GM12872 (cell line): Measurements from ENCODE around the gene PRXL2B.

ENCODE experiments used
- CTCF ChIP-seq: IDR thresholded peaks from 3 replicates; pipeline ENCODE4 v1.5.1; 2011; ENCODE audit warnings: low read depth, mild to moderate bottlenecking, low read length, moderate library complexity; ENCODE audit not compliant: insufficient read depth

PRXL2B gene

GRCh38 chr1:2638466-2639115, 52.0 kb downstream of the PRXL2B start:
- no peak for TF ChIP-seq CTCF

GRCh38 chr1:2639203-2639602, 52.6 kb downstream of the PRXL2B start:
- no peak for TF ChIP-seq CTCF

DNA sequence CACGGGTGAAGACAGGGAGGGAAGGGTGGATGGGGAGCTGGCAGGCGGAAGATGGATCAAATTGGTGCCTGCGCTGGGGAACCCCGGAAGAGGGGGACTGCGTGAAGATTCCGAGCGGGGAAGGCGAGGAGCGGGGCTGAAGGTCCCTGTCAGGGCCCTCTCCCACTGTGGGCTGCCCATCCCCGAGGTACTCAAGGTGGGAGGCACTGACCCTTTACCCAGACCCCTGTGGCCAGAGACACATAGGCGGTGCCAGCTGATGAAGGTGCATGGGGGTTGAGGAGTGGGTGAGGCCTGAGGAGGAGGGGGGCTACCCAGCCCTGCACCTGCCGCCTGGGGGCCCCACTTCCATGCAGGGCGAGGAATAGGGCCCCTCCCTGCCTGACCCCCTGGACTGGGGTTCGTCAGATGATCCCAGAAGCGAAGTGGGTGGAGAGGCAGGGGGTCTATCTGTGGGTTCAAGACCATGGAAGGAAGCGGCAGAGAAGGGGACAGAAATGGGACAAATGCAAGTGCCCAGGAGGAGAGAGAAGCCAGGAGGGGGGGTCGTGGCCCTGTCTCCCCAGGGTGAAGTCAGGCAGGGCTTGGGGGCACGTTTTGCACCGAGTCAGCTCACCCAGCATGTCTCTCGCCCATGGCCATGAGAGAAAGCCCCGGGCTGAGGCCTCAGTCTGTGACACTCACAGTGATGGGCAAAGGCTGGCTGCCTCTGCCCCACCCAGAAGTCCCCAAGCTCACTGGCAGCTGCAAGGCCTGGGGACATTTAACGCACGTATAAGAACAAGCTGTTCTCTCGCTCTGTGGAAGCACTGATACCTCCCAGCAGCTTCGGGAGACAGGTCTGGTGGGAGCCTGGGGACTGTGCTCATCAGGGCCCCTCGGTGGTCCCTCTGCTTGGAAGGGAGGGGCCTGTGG, 53.3 kb downstream of the PRXL2B start:
- TF ChIP-seq CTCF: no peak

DNA sequence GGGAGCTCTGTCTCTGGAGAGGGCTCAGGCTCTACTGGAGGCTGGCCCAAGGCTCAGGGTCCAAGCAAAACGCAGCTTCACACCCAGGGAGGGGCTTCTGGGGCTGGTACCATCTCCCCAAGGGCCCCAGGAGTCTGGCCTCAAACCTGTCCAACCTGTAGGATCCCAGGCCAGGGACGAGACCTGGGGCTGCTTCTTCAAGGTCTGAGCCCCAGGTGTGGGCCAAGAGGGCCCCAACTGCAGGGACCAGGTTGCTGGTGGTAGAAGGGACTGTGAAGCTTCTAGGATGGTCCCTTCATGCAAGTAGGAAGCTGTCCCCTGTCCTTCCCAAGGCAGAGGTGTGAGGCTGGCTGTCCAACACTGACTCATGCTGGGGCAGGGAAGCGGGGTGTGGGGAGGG, 54.0 kb downstream of the PRXL2B start:
- no peak for TF ChIP-seq CTCF
